ENCODE measurements around the gene RAC3. TPM values are rescaled to one million over a fixed set of nuclear protein-coding genes. Genes with fewer than 3 reads are reported as not detected.

Gene RAC3
- total RNA-seq, 4 donors from 2014 or later: 0.50 to 6.9 (median 0.54) TPM; not detected in 1

- Histone ChIP-seq H3K36me3 (peaks cover 0 to 38% of the 10 kb centered on the region in 2 donors), H3K27me3 (no peaks in the 10 kb centered on the region), H3K27ac (no peak overlapping the region), H3K4me1 (peaks cover 0 to 23% (median 17%) of the 10 kb centered on the region in 3 donors), H3K4me3 (no peak overlapping the region), H3K9me3 (no peaks in the 10 kb centered on the region)
- 73 to 89% methylated on average over 3 to 8 of the region's 12 CpGs for whole genome bisulfite sequencing, 2 donors (ENCODE audit: low coverage in 1 of 2)
- no peak for TF ChIP-seq CTCF (IDR thresholded peaks at IDR 0.05)
- TF ChIP-seq POLR2AphosphoS5 (IDR thresholded peaks at IDR 0.05): no peak
- TF ChIP-seq EP300 (IDR thresholded peaks at IDR 0.05): no peak
- no peak for TF ChIP-seq POLR2A (IDR thresholded peaks at IDR 0.05)
- ATAC-seq: no peak
These were observed 31.9 kb upstream of the RAC3 start for GRCh38 chr17:81999587-81999975.

- TF ChIP-seq CTCF (IDR thresholded peaks at IDR 0.05) (no peak), EP300 (IDR thresholded peaks at IDR 0.05) (no peak), POLR2A (IDR thresholded peaks at IDR 0.05) (no peak), POLR2AphosphoS5 (IDR thresholded peaks at IDR 0.05) (no peak)
- no peak overlapping the region for H3K4me3 ChIP-seq
- H3K4me1 ChIP-seq: peaks cover 0 to 27% (median 17%) of the 10 kb centered on the region in 3 donors
- no peaks in the 10 kb centered on the region for H3K27me3 ChIP-seq
- no peak overlapping the region for H3K27ac ChIP-seq
- H3K9me3 ChIP-seq: no peaks in the 10 kb centered on the region
- WGBS, 2 donors (ENCODE audit: low coverage in 1 of 2): 80 to 89% methylated on average over 3 to 8 of the region's 36 CpGs
- ATAC-seq: no peak
- H3K36me3 ChIP-seq: peaks cover 0 to 32% of the 10 kb centered on the region in 2 donors
These were observed 31.3 kb upstream of the RAC3 start for GRCh38 chr17:81999976-82000802.

DNA sequence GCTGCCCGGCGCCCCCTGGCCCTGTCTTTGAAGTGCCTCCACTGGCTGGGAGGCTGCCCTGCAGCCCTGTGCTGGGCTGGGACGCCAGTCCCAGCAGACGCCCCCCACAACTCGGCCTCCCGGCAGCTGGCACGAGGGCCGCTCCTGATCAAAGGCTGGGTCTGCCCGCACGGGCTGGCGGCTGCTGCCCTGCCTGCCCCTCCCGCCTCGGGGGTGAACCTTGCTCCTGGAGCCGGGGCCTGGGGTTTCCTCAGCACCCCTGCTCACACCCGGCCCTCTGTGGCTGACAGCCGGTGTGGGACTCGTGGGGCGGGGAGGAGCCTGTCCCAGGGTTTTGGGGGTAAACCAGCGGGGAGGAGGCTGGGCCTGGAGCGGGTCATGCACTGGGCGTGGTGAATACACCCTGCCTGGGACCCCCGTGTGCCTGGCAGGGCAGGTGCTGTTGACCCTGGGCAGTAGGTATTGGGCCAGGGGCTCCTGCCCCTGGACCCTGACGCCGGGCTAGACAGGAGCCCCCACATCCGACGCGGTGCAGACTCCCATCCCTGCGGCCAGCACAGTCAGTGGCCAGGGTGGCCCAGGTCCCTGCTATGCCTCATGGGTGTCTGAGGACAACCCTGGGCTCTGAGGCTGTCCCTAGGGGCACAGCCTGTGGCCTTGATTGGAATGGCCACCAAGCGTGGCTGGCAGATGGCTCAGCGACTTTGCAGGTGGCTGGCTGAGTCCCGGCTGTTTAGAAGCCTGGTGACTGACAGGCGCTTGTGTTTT, 30.5 kb upstream of the RAC3 start:
- no peaks in the 10 kb centered on the region for H3K27me3 ChIP-seq
- no peak for ATAC-seq
- WGBS, 2 donors (ENCODE audit: low coverage in 1 of 2): no CpG with 5 or more reads among the region's 32 CpGs
- no peak overlapping the region for H3K4me3 ChIP-seq
- peaks cover 0 to 25% of the 10 kb centered on the region in 2 donors for H3K36me3 ChIP-seq
- no peak overlapping the region for H3K27ac ChIP-seq
- H3K4me1 ChIP-seq: peaks cover 0 to 35% (median 17%) of the 10 kb centered on the region in 3 donors
- TF ChIP-seq CTCF (IDR thresholded peaks at IDR 0.05) (no peak), POLR2A (IDR thresholded peaks at IDR 0.05) (no peak), POLR2AphosphoS5 (IDR thresholded peaks at IDR 0.05) (no peak), EP300 (IDR thresholded peaks at IDR 0.05) (no peak)
- no peaks in the 10 kb centered on the region for H3K9me3 ChIP-seq

DNA sequence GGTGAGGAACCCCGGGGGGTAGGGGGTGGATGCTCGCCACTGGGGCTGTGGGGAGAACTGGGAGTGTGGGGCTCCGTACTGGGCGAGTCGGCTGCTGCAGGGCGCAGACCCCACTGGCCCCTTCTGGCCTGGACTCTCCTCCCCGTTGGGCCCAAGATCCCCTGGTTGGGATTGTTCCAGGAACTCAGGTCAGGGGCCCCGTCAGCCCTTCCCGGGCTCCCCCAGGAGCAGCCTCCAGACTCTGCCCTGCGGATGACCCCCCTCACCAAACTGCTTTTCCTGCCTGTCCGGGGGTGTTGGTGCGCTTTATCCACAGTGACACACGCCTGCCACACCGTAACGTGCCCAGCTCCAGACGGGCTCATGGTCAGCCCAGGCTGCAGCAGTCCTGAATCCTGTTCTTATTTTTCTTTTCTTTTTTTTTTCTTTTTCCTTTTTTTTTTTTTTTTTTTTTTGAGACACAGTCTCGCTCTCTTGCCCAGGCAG, 29.9 kb upstream of the RAC3 start:
- 81 to 84% methylated on average over 3 to 5 of the region's 17 CpGs for WGBS, 2 donors (ENCODE audit: low coverage in 1 of 2)
- no peak overlapping the region for H3K4me3 ChIP-seq
- TF ChIP-seq POLR2A (IDR thresholded peaks at IDR 0.05) (no peak), EP300 (IDR thresholded peaks at IDR 0.05) (no peak), POLR2AphosphoS5 (IDR thresholded peaks at IDR 0.05) (no peak), CTCF (IDR thresholded peaks at IDR 0.05) (no peak)
- no peaks in the 10 kb centered on the region for H3K27me3 ChIP-seq
- H3K27ac ChIP-seq: no peak overlapping the region
- no peaks in the 10 kb centered on the region for H3K9me3 ChIP-seq
- H3K4me1 ChIP-seq: peaks cover 0 to 41% (median 19%) of the 10 kb centered on the region in 3 donors
- H3K36me3 ChIP-seq: peaks cover 0 to 18% of the 10 kb centered on the region in 2 donors
- ATAC-seq: no peak

Data from gastroesophageal sphincter (tissue), 4 donors.